Natural killer cell treated with Interleukin-12 subunit alpha and Interleukin-12 subunit beta and Interleukin-15 and Interleukin-18, amount 100 ng/mL, for 72 hours (primary cell): ENCODE data around the gene EXTL1. TPM values are rescaled to one million over a fixed set of nuclear protein-coding genes. Genes with fewer than 3 reads are reported as not detected.
"Not testable (repeated sequence)": the region's sequence is repeated elsewhere in the genome, so short reads cannot be mapped to it uniquely, and the experiment has no call there.

ENCODE experiments used
- ATAC-seq, 2 donors: fragments of 150-1000 bp; cut with Tn5 transposase in 1 of 2; sonication (Bioruptor Pico), chemical (Tn5 transposase) in 1 of 2; 2 replicates each; pipeline ENCODE4 v1.10.0; 2021
- DNase-seq: peaks from one replicate; pipeline ENCODE4 v3.0.0; 2022; ENCODE audit warnings: low spot score
- H3K27ac Mint-ChIP-seq, 2 donors: 1 replicate in 1 of 2; 2 replicates in 1 of 2; pipeline ENCODE4 v1.8.0; 2022; ENCODE audit warnings: mixed read lengths in 2 of 2, mild to moderate bottlenecking in 1 of 2, moderate library complexity in 1 of 2
- H3K27me3 Mint-ChIP-seq, 2 donors: 1 replicate in 1 of 2; 2 replicates in 1 of 2; pipeline ENCODE4 v1.8.0; 2022; ENCODE audit warnings: mixed read lengths in 2 of 2
- H3K36me3 Mint-ChIP-seq: one replicate; pipeline ENCODE4 v1.8.0; 2022; ENCODE audit warnings: mixed read lengths
- H3K4me1 Mint-ChIP-seq, 2 donors: 1 replicate in 1 of 2; 2 replicates in 1 of 2; pipeline ENCODE4 v1.8.0; 2022; ENCODE audit warnings: low read depth in 2 of 2, mixed read lengths in 2 of 2, mild to moderate bottlenecking in 1 of 2
- H3K4me3 Mint-ChIP-seq: one replicate; pipeline ENCODE4 v1.8.0; 2022; ENCODE audit warnings: mixed read lengths
- H3K9me3 Mint-ChIP-seq: 2 replicates; pipeline ENCODE4 v1.8.0; 2022; ENCODE audit warnings: mixed read lengths
- total RNA-seq, 2 donors: library from RNA; stranded (reverse); gene quantifications; one replicate each; pipeline ENCODE4 v1.2.3, GENCODE V29; 2022

EXTL1 gene
- total RNA-seq = not detected

- no peak within 1 kb of the TSS for H3K4me3 Mint-ChIP-seq
- no peaks in the 10 kb centered on the region for H3K9me3 Mint-ChIP-seq
- DNase-seq (no peak), ATAC-seq (no peak)
- no peak within 1 kb of the TSS for H3K27ac Mint-ChIP-seq
- H3K27me3 Mint-ChIP-seq = peaks cover 0 to 3% of the 10 kb centered on the region in 2 donors
- H3K36me3 Mint-ChIP-seq = no peaks in the 10 kb centered on the region
- H3K4me1 Mint-ChIP-seq = peaks cover 7 to 9% of the 10 kb centered on the region in 2 donors
Measured at GRCh38 chr1:26021647-26022403, at the start of gene EXTL1. TSS of gene EXTL1 (plus strand) at chr1:26021775. CDS start at chr1:26022647, 872 bp downstream.

GRCh38 chr1:25971811-25972180 lies 49.8 kb upstream of the EXTL1 start:
- Mint-ChIP-seq H3K4me1 (peaks cover 38 to 39% of the 10 kb centered on the region in 2 donors), H3K36me3 (peaks cover 35% of the 10 kb centered on the region), H3K27ac (peak overlapping the region; percentile 61 to 69), H3K27me3 (no peaks in the 10 kb centered on the region), H3K4me3 (no peak overlapping the region), H3K9me3 (no peaks in the 10 kb centered on the region)
- ATAC-seq (no peak), DNase-seq (no peak)

- ATAC-seq = no peak
- Mint-ChIP-seq H3K27me3 (no peaks in the 10 kb centered on the region), H3K4me3 (no peak overlapping the region), H3K27ac (peak overlapping the region in 1 of 2 donors; percentile 49), H3K9me3 (no peaks in the 10 kb centered on the region), H3K4me1 (peaks cover 28 to 37% of the 10 kb centered on the region in 2 donors), H3K36me3 (peaks cover 32% of the 10 kb centered on the region)
- DNase-seq = no peak
Measured at GRCh38 chr1:25973610-25974321, 47.8 kb upstream of the EXTL1 start.

- no peak for ATAC-seq
- Mint-ChIP-seq H3K4me1 (peaks cover 5 to 26% of the 10 kb centered on the region in 2 donors), H3K4me3 (no peak overlapping the region), H3K27me3 (no peaks in the 10 kb centered on the region), H3K36me3 (peaks cover 29% of the 10 kb centered on the region), H3K9me3 (no peaks in the 10 kb centered on the region), H3K27ac (peak overlapping the region in 1 of 2 donors; percentile 45)
- no peak for DNase-seq
Measured at GRCh38 chr1:25977801-25978200, 43.8 kb upstream of the EXTL1 start.

GRCh38 chr1:25978403-25978802 lies 43.2 kb upstream of the EXTL1 start:
- H3K4me1 Mint-ChIP-seq = peaks cover 5 to 28% of the 10 kb centered on the region in 2 donors
- ATAC-seq (no peak), DNase-seq (no peak)
- no peaks in the 10 kb centered on the region for H3K9me3 Mint-ChIP-seq
- H3K27me3 Mint-ChIP-seq = no peaks in the 10 kb centered on the region
- peaks cover 28% of the 10 kb centered on the region for H3K36me3 Mint-ChIP-seq
- no peak overlapping the region for H3K4me3 Mint-ChIP-seq
- H3K27ac Mint-ChIP-seq = peak overlapping the region in 1 of 2 donors; percentile 45

GRCh38 chr1:25979210-25979609 lies 42.4 kb upstream of the EXTL1 start:
- no peaks in the 10 kb centered on the region for H3K9me3 Mint-ChIP-seq
- ATAC-seq = no peak
- no peak overlapping the region for H3K4me3 Mint-ChIP-seq
- no peaks in the 10 kb centered on the region for H3K27me3 Mint-ChIP-seq
- no peak overlapping the region for H3K27ac Mint-ChIP-seq
- peaks cover 6 to 29% of the 10 kb centered on the region in 2 donors for H3K4me1 Mint-ChIP-seq
- peaks cover 28% of the 10 kb centered on the region for H3K36me3 Mint-ChIP-seq
- no peak for DNase-seq

GRCh38 chr1:25985171-25985570 lies 36.4 kb upstream of the EXTL1 start:
- DNase-seq = no peak
- no peaks in the 10 kb centered on the region for H3K27me3 Mint-ChIP-seq
- H3K9me3 Mint-ChIP-seq = no peaks in the 10 kb centered on the region
- peaks cover 40 to 49% of the 10 kb centered on the region in 2 donors for H3K4me1 Mint-ChIP-seq
- H3K4me3 Mint-ChIP-seq = no peak overlapping the region
- no peak for ATAC-seq
- peaks cover 20% of the 10 kb centered on the region for H3K36me3 Mint-ChIP-seq
- peak overlapping the region; percentile 49 to 66 for H3K27ac Mint-ChIP-seq

GRCh38 chr1:25985670-25986069 lies 35.9 kb upstream of the EXTL1 start:
- Mint-ChIP-seq H3K4me3 (no peak overlapping the region), H3K9me3 (no peaks in the 10 kb centered on the region), H3K27me3 (no peaks in the 10 kb centered on the region), H3K36me3 (peaks cover 20% of the 10 kb centered on the region), H3K27ac (peak overlapping the region; percentile 49 to 66), H3K4me1 (peaks cover 45 to 53% of the 10 kb centered on the region in 2 donors)
- ATAC-seq (no peak), DNase-seq (no peak)

GRCh38 chr1:25986773-25987172 lies 34.8 kb upstream of the EXTL1 start:
- H3K9me3 Mint-ChIP-seq, H3K27me3 Mint-ChIP-seq, H3K4me3 Mint-ChIP-seq, DNase-seq, H3K27ac Mint-ChIP-seq, ATAC-seq: not testable (repeated sequence)
- Mint-ChIP-seq H3K36me3 (peaks cover 20% of the 10 kb centered on the region), H3K4me1 (peaks cover 50 to 59% of the 10 kb centered on the region in 2 donors)

GRCh38 chr1:25987951-25988350 lies 33.6 kb upstream of the EXTL1 start:
- peak overlapping the region; percentile 10 for H3K4me3 Mint-ChIP-seq
- no peak for DNase-seq
- H3K27ac Mint-ChIP-seq = peak overlapping the region in 1 of 2 donors; percentile 85
- ATAC-seq = no peak
- H3K27me3 Mint-ChIP-seq = no peaks in the 10 kb centered on the region
- H3K4me1 Mint-ChIP-seq = peaks cover 57 to 58% of the 10 kb centered on the region in 2 donors
- H3K36me3 Mint-ChIP-seq = peaks cover 12% of the 10 kb centered on the region
- no peaks in the 10 kb centered on the region for H3K9me3 Mint-ChIP-seq

GRCh38 chr1:25989440-25990234 lies 31.9 kb upstream of the EXTL1 start:
- peaks cover 12% of the 10 kb centered on the region for H3K36me3 Mint-ChIP-seq
- ATAC-seq (peak in 1 of 2 donors; percentile 18), DNase-seq (no peak)
- no peaks in the 10 kb centered on the region for H3K27me3 Mint-ChIP-seq
- H3K27ac Mint-ChIP-seq = peak overlapping the region; percentile 72 to 85
- peaks cover 62 to 63% of the 10 kb centered on the region in 2 donors for H3K4me1 Mint-ChIP-seq
- H3K9me3 Mint-ChIP-seq = no peaks in the 10 kb centered on the region
- peak overlapping the region; percentile 84 for H3K4me3 Mint-ChIP-seq

- DNase-seq (no peak), ATAC-seq (no peak)
- peak overlapping the region; percentile 84 for H3K4me3 Mint-ChIP-seq
- H3K36me3 Mint-ChIP-seq = peaks cover 11% of the 10 kb centered on the region
- no peaks in the 10 kb centered on the region for H3K27me3 Mint-ChIP-seq
- H3K4me1 Mint-ChIP-seq = peaks cover 62 to 63% of the 10 kb centered on the region in 2 donors
- H3K9me3 Mint-ChIP-seq = no peaks in the 10 kb centered on the region
- peak overlapping the region; percentile 72 to 85 for H3K27ac Mint-ChIP-seq
Measured at GRCh38 chr1:25990251-25990650, 31.3 kb upstream of the EXTL1 start.

GRCh38 chr1:25990702-25991395 lies 30.7 kb upstream of the EXTL1 start:
- Mint-ChIP-seq H3K27me3 (no peaks in the 10 kb centered on the region), H3K9me3 (no peaks in the 10 kb centered on the region), H3K36me3 (peaks cover 5% of the 10 kb centered on the region), H3K4me1 (peaks cover 57 to 61% of the 10 kb centered on the region in 2 donors), H3K4me3 (peak overlapping the region; percentile 84), H3K27ac (peak overlapping the region; percentile 72 to 85)
- DNase-seq = peak; percentile 81
- peak; percentile 91 to 94 for ATAC-seq
